ENCODE data around the gene RPRD1A. TPM values are rescaled to one million over a fixed set of nuclear protein-coding genes. Genes with fewer than 3 reads are reported as not detected.
"Not testable (repeated sequence)": the region's sequence is repeated elsewhere in the genome, so short reads cannot be mapped to it uniquely, and the experiment has no call there.

Gene RPRD1A
- total RNA-seq, 1 donor from 2014 or later, result 52.4 TPM

- Mint-ChIP-seq H3K27me3 (no peaks in the 10 kb centered on the region), H3K4me3 (no peak overlapping the region), H3K9me3 (no peaks in the 10 kb centered on the region), H3K36me3 (no peaks in the 10 kb centered on the region), H3K4me1 (ENCODE audit: unreplicated experiment) (no peaks in the 10 kb centered on the region), H3K27ac (peak overlapping the region; percentile 43)
- no peak for TF ChIP-seq CTCF (conservative IDR thresholded peaks at IDR 0.05)
- no peak for DNase-seq (ENCODE audit: extremely low spot score, unreplicated experiment)
Measured at GRCh38 chr18:36075862-36076587, 8.7 kb upstream of the RPRD1A start.

- no peak overlapping the region for H3K4me3 Mint-ChIP-seq
- H3K36me3 Mint-ChIP-seq, result no peaks in the 10 kb centered on the region
- H3K27me3 Mint-ChIP-seq, result no peaks in the 10 kb centered on the region
- TF ChIP-seq CTCF (conservative IDR thresholded peaks at IDR 0.05), result no peak
- H3K9me3 Mint-ChIP-seq, result no peaks in the 10 kb centered on the region
- no peak for DNase-seq (ENCODE audit: extremely low spot score, unreplicated experiment)
- H3K27ac Mint-ChIP-seq, result no peak overlapping the region
- no peaks in the 10 kb centered on the region for H3K4me1 Mint-ChIP-seq (ENCODE audit: unreplicated experiment)
Measured at GRCh38 chr18:36074435-36074834, 7.1 kb upstream of the RPRD1A start.

GRCh38 chr18:36073676-36074075 is 6.3 kb upstream of the RPRD1A start:
- no peak for DNase-seq (ENCODE audit: extremely low spot score, unreplicated experiment)
- Mint-ChIP-seq H3K4me1 (ENCODE audit: unreplicated experiment) (no peaks in the 10 kb centered on the region), H3K9me3 (no peaks in the 10 kb centered on the region), H3K27ac (no peak overlapping the region), H3K36me3 (no peaks in the 10 kb centered on the region), H3K27me3 (no peaks in the 10 kb centered on the region), H3K4me3 (no peak overlapping the region)
- TF ChIP-seq CTCF (conservative IDR thresholded peaks at IDR 0.05), result no peak

GRCh38 chr18:36072406-36072805 is 5.0 kb upstream of the RPRD1A start:
- H3K9me3 Mint-ChIP-seq; H3K27me3 Mint-ChIP-seq; H3K36me3 Mint-ChIP-seq; H3K27ac Mint-ChIP-seq; DNase-seq (ENCODE audit: extremely low spot score, unreplicated experiment); H3K4me1 Mint-ChIP-seq (ENCODE audit: unreplicated experiment); H3K4me3 Mint-ChIP-seq: not testable (repeated sequence)

- no peaks in the 10 kb centered on the region for H3K9me3 Mint-ChIP-seq
- H3K27me3 Mint-ChIP-seq, result no peaks in the 10 kb centered on the region
- peaks cover 18% of the 10 kb centered on the region for H3K36me3 Mint-ChIP-seq
- H3K4me3 Mint-ChIP-seq, result peak overlapping the region; percentile 98
- no peak for DNase-seq (ENCODE audit: extremely low spot score, unreplicated experiment)
- H3K27ac Mint-ChIP-seq, result peak overlapping the region; percentile 97
- TF ChIP-seq CTCF (conservative IDR thresholded peaks at IDR 0.05), result no peak
- peaks cover 19% of the 10 kb centered on the region for H3K4me1 Mint-ChIP-seq (ENCODE audit: unreplicated experiment)
Measured at GRCh38 chr18:36066686-36067054, 689 bp downstream of the RPRD1A start.

GRCh38 chr18:36066001-36066400 is 1.4 kb downstream of the RPRD1A start:
- Mint-ChIP-seq H3K27ac (peak overlapping the region; percentile 97), H3K4me1 (ENCODE audit: unreplicated experiment) (peaks cover 19% of the 10 kb centered on the region), H3K9me3 (no peaks in the 10 kb centered on the region), H3K36me3 (peaks cover 22% of the 10 kb centered on the region), H3K4me3 (peak overlapping the region; percentile 98), H3K27me3 (no peaks in the 10 kb centered on the region)
- no peak for TF ChIP-seq CTCF (conservative IDR thresholded peaks at IDR 0.05)
- DNase-seq (ENCODE audit: extremely low spot score, unreplicated experiment), result no peak

GRCh38 chr18:36064809-36065079 is 2.6 kb downstream of the RPRD1A start:
- peak overlapping the region; percentile 66 for H3K4me3 Mint-ChIP-seq
- not testable (repeated sequence) for H3K27ac Mint-ChIP-seq; H3K9me3 Mint-ChIP-seq; H3K27me3 Mint-ChIP-seq; DNase-seq (ENCODE audit: extremely low spot score, unreplicated experiment)
- peaks cover 19% of the 10 kb centered on the region for H3K4me1 Mint-ChIP-seq (ENCODE audit: unreplicated experiment)
- peaks cover 22% of the 10 kb centered on the region for H3K36me3 Mint-ChIP-seq
